ENCODE measurements around the gene APBB2.

GRCh38 chr4:40915318-40916217 is 298.8 kb downstream of the APBB2 start:
- TF ChIP-seq, protein P1, sequence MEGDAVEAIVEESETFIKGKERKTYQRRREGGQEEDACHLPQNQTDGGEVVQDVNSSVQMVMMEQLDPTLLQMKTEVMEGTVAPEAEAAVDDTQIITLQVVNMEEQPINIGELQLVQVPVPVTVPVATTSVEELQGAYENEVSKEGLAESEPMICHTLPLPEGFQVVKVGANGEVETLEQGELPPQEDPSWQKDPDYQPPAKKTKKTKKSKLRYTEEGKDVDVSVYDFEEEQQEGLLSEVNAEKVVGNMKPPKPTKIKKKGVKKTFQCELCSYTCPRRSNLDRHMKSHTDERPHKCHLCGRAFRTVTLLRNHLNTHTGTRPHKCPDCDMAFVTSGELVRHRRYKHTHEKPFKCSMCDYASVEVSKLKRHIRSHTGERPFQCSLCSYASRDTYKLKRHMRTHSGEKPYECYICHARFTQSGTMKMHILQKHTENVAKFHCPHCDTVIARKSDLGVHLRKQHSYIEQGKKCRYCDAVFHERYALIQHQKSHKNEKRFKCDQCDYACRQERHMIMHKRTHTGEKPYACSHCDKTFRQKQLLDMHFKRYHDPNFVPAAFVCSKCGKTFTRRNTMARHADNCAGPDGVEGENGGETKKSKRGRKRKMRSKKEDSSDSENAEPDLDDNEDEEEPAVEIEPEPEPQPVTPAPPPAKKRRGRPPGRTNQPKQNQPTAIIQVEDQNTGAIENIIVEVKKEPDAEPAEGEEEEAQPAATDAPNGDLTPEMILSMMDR (IDR thresholded peaks at IDR 0.05): no peak
- TF ChIP-seq POLR2A (IDR thresholded peaks at IDR 0.05): no peak
